ELR (cell line): ENCODE measurements around the gene LGSN.
"Not testable (repeated sequence)": the region's sequence is repeated elsewhere in the genome, so short reads cannot be mapped to it uniquely, and the experiment has no call there.

ENCODE experiments used
- DNase-seq: peaks from one replicate; pipeline ENCODE4 v3.0.0-alpha.2; 2015; ENCODE audit warnings: low read depth

LGSN gene

DNA sequence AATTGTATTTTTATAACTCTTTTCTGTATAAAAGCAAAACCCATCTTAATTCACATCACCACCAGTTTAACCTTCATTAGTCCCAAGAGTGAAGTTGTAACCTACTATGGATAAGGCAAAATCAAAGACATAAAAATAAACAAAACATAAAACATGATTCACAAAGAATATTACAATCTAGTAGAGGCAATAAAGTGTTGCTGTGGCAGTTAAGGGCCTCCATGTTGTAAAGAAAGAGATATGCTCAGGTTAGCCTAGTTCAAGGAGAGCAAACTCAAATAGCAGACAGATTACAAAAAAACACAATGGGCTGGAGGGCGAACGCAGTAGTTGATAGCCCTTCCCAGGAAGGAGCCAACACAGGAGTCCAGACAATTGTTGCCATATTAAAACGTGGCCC is 13.4 kb downstream of the LGSN start:
- DNase-seq = no peak

DNA sequence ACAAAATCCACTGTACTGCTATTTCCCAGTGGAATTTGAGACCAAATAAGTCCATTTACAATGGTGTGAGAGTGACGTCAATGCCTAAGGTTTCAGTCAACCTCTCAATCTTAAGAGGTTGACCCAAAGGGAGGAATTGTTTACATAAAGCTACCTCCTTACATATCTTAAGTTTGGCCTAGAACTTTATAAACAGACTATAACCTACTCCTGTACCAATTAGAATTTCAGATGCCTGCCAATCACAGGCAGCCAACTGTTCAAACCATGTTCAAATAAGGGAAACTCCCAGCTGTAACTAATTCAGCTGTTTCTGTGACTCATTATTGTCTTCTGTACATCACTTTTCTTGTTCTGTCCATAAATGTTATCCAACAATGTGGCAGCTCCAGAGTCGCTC is 14.5 kb downstream of the LGSN start:
- no peak for DNase-seq

DNA sequence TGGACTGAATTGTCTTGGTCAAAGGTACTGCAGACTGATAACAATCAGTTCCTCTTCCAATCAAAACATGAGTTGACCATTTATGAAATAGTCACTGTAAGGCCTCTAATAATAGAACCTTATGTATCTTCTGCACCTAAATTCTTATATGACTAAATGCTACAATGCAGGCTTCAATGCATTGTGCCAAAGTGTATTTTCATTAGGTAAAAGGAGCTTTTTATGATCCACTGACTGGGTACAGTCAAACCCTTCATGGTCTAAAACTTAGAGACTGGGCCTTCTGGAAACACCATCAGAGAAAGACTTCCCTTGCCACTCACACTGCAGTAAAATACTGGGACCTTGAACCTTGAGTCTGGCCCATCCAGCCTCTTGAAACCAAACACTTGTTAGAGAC is 16.3 kb downstream of the LGSN start:
- DNase-seq = no peak

- DNase-seq = no peak
Observed at GRCh38 chr6:63299667-63300066, 20.1 kb downstream of the LGSN start.

DNA sequence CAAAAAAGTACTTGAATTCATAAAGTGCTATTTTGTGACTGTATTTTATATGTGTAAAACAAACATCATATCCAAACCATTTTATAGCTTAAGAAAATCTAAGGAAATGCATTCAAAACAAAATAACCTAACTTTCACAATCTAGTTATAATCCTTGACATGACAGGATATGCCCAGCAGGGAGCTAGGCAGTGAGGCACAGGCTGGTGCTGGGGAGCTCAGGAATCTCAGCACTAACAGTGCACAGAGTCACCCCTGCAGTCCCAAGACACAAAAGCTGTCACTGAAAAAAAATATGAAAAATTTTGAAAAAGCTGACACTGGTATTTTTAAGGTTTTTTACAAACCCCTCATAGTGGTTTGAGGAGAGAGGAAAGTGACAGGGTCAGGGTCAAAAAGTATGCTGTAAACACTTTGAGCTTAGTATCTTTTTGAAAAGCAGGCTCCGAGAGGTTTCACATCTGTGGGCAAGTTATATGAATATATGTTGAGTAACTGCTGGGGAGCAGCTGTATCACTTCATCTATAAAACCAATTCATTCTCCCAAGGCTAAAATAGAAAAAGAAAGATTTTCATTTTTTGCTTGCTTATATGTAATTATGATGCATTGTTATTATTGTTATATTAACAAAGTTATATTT is 24.1 kb downstream of the LGSN start:
- DNase-seq = no peak

- no peak for DNase-seq
Observed at GRCh38 chr6:63290492-63291058, 29.2 kb downstream of the LGSN start.

DNA sequence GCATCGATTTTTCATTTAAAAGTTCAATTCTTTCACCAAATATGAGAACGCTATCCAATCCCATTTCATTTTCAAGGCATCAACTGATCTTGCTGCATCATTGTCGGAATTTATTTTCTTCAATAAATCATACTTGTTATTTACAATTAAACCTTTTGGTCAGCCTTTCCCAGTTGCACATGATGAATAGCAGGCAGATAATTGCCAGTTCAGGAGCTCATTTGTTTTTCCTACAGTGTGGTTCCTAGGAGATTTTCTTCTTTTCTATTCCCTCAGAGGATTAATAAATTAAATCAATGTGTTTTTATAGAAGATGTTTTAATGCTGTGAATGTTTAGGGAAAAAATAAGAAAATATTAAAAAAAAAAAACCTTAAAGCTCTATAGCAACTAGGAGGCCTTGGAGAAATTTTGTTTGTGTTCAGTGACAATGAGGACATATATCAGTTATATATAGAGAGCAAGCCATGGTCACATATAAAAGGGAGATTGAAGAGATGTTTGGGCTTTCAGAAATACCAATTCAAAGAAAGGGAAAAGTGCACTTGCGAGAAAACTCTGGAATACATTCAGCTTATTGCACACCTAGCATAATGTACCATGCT is 30.4 kb downstream of the LGSN start:
- no peak for DNase-seq

- DNase-seq = no peak
Observed at GRCh38 chr6:63280639-63281180, 39.1 kb downstream of the LGSN start.

DNA sequence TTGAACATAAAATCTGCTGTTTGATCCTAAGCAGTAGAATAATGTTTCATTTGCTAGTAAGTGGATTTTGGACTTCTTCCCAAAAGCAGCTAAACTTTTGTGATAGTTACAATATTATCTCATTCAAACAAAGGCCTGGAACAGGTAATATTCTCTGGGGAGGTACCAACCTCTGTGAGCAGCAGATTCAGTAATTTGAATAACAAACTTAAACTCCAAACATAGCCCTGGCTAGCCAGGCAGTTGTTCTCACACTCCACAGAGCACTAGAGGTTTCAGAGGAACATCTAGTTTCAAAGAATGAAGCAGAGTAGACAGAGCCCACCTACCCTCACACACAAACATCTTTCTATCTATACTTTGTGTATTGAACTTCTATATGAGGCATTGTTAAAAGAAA is 40.9 kb downstream of the LGSN start:
- no peak for DNase-seq

DNA sequence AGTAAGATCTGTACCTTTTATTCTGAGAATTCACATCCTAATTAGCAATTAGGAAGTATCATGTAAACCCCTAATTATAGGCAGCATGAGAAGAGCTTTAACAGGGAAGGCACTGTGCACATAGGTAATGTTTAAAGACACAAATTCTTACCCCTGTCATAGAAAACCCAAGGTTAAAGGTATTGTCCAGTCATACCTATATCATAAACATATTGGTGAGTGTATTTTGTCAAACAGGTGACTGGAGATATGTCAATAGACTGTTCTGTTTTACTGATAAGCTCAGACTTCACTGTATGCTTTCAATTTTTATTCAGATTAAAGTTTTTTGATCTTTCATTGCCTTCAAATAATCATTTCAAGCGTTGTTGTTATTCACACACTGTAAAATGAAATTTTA is 43.8 kb downstream of the LGSN start:
- no peak for DNase-seq

DNA sequence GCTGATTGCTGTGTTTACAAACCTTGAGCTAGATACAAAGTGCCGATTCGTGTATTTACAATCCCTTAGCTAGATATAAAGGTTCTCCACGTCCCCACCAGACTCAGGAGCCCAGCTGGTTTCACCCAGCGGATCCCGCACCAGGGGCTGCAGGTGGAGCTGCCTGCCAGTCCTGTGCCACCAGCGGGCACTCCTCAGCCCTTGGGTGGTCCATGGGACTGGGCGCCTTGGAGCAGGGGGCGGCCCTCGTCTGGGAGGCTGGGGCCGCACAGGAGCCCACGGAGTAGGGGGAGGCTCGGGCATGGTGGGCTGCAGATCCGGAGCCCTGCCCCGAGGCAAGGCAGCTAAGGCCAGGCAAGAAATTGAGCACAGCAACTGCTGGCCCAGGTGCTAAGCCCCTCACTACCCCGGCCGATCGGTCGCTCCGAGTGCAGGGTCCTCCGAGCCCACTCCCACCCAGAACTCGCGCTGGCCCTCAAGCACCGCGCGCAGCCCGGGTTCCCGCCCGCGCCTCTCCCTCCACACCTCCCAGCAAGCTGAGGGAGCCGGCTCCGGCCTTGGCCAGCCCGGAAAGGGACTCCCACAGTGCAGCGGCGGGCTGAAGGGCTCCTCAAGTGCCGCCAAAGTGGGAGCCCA is 44.9 kb downstream of the LGSN start:
- DNase-seq = not testable (repeated sequence)

- DNase-seq = peak; percentile 15
Observed at GRCh38 chr6:63272397-63272796, 47.4 kb downstream of the LGSN start.

DNA sequence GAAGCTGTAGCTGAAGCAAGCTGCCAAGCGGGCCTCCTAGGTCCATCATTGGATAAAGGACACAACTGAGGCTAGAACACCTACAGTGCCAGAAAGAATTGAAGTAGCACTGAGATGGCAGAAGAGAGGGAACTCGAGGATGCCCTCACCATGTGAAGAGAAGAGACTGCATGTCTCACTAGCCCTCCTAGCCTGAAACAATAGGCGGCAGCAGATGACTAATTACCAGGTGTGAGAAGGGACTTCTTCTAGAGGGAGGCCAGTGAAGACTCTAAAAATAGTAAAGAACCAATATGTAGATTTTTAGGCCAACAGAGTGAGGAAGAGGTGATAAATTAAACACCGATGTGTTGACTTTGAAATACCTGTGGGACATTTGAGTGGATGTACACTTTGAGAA is 50.3 kb downstream of the LGSN start:
- DNase-seq = no peak

GRCh38 chr6:63268574-63268973 is 51.2 kb downstream of the LGSN start:
- no peak for DNase-seq

DNA sequence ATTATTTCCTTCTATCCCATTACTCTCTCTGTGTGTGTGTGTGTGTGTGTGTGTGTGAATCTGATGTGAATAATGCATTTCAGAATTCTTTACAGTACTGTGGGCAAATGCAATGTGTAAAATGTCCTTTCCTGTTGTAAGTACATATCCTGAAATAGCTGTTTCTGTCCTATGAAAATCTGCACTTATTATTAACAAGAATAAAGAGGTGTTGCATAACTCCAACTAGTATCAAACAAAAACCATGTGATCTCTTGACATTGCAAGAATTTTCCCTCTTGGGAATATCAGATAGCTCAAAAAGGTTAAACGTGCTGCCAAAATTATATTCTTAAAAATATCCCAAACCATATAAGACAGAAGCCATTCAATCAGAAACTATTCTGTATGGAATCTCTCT is 52.0 kb downstream of the LGSN start:
- no peak for DNase-seq

DNA sequence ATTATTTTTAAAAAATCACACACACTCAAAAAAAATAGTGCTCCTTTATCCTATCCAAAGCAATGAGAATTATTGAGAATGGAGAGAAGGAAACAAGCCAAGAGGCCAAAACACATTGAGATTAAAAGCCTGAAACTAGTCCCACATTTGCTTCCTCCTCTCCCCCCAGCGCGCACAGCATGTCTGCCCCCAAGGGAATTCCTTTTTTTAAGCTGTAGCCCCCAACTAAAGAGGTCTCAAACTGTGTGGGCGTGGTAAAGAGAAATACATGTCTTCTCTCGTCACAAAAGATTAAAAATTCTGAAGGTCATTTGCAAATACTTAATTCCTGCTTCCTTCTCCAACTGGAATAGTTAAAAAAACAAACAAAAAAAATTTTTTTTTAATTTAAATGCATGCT is 52.7 kb downstream of the LGSN start:
- no peak for DNase-seq

DNA sequence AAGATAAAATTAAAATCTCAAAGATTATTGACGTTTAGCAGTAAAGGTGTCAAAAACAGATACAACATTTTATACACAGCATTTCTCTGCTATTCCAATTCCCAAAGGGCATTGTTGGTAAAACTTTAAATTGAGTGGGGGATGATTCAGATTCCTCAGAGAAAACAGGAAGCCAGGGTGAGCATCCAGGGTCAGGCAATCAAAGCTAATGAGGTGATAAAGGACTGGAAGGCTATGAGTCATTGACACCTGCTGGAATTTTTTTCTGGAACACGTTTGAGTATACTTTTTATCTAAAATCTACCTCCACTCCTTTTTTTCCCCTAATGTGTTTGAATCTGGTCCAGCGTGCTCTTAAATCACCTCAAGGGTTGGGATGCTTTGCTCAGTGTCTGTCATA is 56.3 kb downstream of the LGSN start:
- DNase-seq = no peak

DNA sequence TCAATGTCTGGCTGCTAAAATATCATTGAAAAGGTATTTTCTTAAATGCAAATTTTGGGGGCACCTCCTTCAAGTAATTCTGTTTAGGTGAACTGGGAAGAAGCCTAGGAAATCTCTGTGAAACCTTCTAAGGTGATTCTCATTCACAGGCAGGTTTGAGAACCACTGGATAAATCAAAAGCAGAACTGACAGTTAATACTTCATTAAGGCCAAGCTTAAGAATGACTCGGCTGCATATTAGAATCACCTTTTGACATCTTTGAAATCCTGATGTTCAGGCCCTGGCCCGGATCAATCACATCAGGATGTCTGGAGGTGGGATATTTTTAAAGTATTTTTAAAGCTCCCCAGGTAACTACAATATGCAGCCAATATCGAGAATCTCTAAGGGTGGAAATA is 58.0 kb downstream of the LGSN start:
- DNase-seq = no peak

GRCh38 chr6:63259153-63259552 is 60.6 kb downstream of the LGSN start:
- no peak for DNase-seq

GRCh38 chr6:63249875-63250482 is 69.8 kb downstream of the LGSN start:
- DNase-seq = no peak

- no peak for DNase-seq
Observed at GRCh38 chr6:63246581-63246980, 73.2 kb downstream of the LGSN start.

DNA sequence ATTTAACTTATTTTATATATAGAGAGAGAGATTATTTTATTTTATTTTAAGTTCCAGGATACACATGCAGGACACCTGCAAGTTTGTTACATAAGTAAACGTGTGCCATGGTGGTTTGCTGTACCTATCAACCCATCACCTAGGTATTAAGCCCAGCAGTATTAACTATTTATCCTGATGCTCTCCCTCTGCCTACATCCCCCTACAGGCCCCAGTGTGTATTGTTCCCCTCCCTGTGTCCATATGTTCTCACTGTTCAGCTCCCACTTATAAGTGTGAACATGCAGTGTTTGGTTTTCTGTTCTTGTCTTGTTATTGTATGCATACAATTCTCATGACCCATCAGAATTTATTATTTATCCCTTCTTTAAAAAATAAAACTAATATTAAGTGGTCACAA is 73.9 kb downstream of the LGSN start:
- no peak for DNase-seq

GRCh38 chr6:63245420-63245819 is 74.4 kb downstream of the LGSN start:
- DNase-seq = no peak
